LNCaP clone FGC (cell line): ENCODE data around the gene KCNIP4.

Source experiments
- DNase-seq: peaks from one replicate; pipeline ENCODE4 v3.0.0-alpha.2; 2011; ENCODE audit warnings: low read depth
- H3K4me3 ChIP-seq: 2 replicates; pipeline ENCODE4 v1.5.1; 2011; ENCODE audit warnings: mild to moderate bottlenecking, low read depth, low read length, control low read depth
- TF ChIP-seq, protein P1 (sequence below): IDR thresholded peaks from 2 replicates; pipeline ENCODE4 v1.5.1; 2012; ENCODE audit warnings: mild to moderate bottlenecking; ENCODE audit not compliant: control insufficient read depth, insufficient read depth; ENCODE audit errors: extremely low read depth

KCNIP4 gene

GRCh38 chr4:21722157-21722839, 226.3 kb downstream of the KCNIP4 start:
- TF ChIP-seq, protein P1, sequence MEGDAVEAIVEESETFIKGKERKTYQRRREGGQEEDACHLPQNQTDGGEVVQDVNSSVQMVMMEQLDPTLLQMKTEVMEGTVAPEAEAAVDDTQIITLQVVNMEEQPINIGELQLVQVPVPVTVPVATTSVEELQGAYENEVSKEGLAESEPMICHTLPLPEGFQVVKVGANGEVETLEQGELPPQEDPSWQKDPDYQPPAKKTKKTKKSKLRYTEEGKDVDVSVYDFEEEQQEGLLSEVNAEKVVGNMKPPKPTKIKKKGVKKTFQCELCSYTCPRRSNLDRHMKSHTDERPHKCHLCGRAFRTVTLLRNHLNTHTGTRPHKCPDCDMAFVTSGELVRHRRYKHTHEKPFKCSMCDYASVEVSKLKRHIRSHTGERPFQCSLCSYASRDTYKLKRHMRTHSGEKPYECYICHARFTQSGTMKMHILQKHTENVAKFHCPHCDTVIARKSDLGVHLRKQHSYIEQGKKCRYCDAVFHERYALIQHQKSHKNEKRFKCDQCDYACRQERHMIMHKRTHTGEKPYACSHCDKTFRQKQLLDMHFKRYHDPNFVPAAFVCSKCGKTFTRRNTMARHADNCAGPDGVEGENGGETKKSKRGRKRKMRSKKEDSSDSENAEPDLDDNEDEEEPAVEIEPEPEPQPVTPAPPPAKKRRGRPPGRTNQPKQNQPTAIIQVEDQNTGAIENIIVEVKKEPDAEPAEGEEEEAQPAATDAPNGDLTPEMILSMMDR: no peak
- no peak for DNase-seq
- H3K4me3 ChIP-seq: no peak overlapping the region

GRCh38 chr4:21716531-21716930, 232.0 kb downstream of the KCNIP4 start:
- H3K4me3 ChIP-seq: no peak overlapping the region
- DNase-seq: no peak
- TF ChIP-seq, protein P1: no peak

DNA sequence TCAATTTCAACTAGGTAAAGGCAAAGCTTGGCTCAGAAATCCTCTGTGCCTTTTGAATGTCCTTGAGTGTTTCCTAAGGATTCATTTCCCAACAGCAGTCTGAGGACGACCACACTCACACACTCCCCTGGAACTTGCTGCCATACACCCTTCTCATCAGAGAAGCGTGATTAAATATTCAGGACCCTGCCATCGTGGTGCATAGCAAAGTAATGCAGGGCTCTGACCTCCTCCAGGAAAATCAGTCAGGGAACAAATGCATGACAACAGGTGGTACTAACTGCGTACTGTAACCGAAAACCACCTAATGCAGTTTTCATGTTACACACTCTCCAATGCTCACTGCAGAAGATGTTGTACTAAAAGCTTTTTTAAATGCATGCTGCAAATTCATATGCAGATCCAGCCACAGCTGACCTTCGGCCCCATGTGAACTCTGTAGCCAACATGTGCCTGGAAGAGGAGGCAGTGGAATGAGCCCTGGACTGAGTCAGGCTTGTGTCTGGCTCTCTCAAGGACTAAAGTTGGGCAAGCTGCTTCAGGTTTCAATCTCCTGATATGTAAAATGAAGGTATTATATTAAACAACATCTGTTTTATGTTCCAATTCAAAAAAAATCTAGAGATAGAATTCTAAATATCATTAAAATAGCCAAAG, 238.3 kb downstream of the KCNIP4 start:
- TF ChIP-seq, protein P1: no peak
- H3K4me3 ChIP-seq: no peak overlapping the region
- no peak for DNase-seq

DNA sequence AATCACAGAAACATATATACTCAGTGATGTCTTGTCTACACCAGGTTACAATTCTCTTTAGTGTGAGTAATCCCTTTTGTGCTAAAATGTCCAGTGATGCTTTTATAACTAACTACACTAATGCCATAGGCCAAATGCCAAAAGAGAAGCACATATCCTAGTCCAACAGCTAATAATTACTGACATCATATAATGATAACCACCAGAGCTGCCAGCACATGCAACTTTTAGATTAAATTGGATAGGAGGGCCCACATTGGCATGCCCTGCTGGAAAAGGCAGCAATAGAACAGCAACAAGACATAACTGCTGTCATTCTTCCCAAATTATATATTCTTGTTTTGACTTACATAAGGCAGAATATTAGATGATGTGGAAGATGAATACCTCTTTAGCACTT, 238.8 kb downstream of the KCNIP4 start:
- TF ChIP-seq, protein P1: no peak
- no peak overlapping the region for H3K4me3 ChIP-seq
- DNase-seq: no peak

DNA sequence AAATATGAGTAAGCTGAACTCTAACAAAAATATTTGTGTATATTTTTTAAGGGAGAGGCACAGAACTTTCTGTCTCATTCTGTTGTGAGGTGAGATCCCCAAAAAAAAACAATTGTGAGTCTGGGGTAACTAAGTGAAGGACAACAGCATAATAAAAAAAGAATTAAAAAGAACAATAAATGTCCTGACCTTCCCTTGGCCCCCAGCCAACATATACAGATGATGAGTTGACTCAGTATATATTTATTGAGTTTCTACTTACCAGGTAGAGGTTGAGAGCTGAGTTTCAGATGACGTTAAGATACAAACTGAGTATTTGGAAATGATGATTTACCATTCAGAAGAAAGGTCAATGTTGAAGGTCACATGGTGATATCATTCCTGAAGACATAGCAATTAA, 239.5 kb downstream of the KCNIP4 start:
- H3K4me3 ChIP-seq: no peak overlapping the region
- no peak for DNase-seq
- TF ChIP-seq, protein P1: no peak

DNA sequence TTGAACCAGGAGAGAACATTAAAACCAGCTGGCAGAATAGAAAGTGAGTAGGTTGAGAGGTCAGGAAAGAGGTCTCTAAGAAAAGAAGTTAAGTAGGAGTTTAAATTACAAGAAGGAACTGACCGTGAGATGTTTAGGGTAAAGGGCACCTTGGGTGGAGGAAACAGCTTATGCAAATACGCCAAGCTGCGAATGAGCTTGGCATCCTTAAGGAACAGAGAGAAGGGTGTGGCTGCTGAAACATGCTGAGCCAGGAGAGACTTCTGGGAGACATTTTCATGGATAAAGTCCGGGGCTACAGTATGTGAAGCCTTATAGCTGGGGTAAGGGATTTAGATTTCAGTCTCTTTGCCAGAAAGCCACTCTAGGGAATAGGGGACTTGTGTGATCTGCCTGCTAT, 249.1 kb downstream of the KCNIP4 start:
- no peak for DNase-seq
- H3K4me3 ChIP-seq: no peak overlapping the region
- TF ChIP-seq, protein P1: no peak
